Measurements from ENCODE around the gene KCNB1.
A peak's percentile ranks its signal among the peaks of the same experiment; 100 is the strongest.

The KCNB1 gene

GRCh38 chr20:49482621-49483017, at the start of gene KCNB1:
KCNB1 (minus strand) TSS chr20:49482668; CDS start chr20:49482480, 188 bp downstream.
- DNase-seq = no peak

DNA sequence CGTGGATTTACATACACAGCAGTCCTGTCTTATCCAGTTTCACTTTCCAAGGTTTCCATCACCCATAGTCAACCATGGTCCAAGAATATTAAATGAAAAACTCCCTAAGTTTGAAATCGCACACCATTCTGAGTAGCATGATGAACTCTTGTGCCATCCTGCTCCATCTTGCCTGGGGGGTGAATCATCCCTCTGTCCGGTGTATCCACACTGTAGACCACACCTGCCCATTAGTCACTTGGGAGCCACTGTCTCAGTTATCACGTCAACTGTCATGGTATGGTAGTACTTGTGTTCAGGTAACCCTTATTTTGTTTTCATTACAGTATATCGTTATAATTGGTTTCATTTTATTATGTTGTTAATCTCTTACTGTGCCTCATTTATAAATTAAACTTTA, 47.0 kb upstream of the KCNB1 start:
- DNase-seq = no peak

- no peak for DNase-seq
Measured at GRCh38 chr20:49526568-49526967, 44.1 kb upstream of the KCNB1 start.

DNA sequence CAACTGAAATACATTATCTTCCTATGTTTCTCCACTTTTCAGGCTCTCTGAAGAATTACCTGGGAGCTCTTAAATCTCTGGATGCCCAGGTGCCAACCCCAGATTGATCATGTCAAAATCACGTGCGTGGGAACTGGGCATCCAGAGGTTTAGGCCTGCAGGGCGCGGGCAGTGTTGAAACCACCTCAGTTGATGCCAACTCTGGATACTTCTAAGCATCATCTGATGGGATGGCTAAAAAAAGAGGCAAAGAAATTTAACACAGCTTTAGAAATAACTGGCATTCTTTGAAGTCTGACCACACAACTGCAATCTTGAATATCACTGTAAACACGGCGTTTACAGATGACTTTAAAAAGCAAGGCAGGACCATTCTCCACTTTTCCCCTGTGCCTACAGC, 43.6 kb upstream of the KCNB1 start:
- no peak for DNase-seq

- no peak for DNase-seq
Measured at GRCh38 chr20:49523767-49524360, 41.4 kb upstream of the KCNB1 start.

GRCh38 chr20:49521356-49521755, 38.9 kb upstream of the KCNB1 start:
- DNase-seq = no peak

- DNase-seq = no peak
Measured at GRCh38 chr20:49519777-49520359, 37.4 kb upstream of the KCNB1 start.

DNA sequence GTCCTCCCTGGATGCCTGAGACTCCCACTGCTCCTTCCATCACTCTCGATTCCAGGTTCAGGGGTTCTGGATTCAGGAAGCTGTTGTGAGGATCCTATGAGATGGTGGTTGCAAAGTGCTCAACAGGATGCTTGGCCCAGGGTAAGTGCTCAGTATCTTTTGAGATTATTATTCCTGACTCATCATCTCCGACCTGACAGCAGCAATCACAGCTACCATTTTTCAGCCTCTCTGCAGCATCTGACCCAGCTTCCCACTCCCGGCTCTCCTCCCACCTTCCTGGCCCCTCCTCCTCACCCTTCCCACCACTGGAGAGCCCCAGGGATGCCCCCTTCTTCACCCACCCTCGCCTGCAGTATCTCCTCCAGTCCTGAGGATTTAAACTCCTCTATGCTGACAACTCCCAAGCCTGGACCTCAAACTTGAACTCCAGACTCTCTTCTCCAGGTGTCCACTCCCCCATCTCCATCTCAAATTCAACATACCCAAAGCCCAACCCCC, 36.8 kb upstream of the KCNB1 start:
- no peak for DNase-seq

GRCh38 chr20:49518576-49518975, 36.1 kb upstream of the KCNB1 start:
- no peak for DNase-seq

DNA sequence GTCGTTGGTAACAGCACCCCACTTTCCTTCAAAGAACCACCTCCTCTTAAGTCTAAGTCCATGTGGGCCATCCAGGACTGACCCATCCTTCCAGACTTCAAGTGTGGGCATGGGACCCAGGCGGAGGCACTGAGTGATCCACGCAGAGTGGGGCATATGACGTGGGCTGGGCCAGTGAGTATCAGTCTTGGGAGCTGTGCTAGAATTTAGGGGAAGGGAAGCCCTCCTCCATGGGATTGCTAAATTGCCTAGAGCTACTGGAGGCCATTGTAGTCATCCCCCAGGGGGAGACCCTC, 35.3 kb upstream of the KCNB1 start:
- DNase-seq = no peak

GRCh38 chr20:49516916-49517804, 34.7 kb upstream of the KCNB1 start:
- no peak for DNase-seq

- DNase-seq = peak; percentile 72
Measured at GRCh38 chr20:49515586-49515985, 33.1 kb upstream of the KCNB1 start.

DNA sequence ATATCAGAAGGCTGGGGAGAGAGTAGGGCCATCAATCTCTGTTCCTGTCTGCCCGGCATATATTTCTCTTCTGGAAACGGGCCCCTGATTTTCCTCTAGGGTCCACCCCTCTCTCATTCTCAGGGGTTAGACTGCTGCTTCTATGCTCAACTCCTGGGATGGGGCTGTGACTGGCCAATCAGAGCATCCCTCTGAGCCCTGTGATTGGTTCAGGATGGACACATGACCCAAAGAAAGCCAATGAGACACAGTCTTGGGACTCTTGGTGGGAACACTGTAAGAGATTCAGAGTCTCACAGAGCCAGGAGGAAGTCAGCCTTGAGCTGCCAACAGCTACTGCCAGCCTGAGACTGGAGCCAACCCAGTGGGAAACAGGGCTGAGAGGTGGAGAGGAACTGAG, 31.0 kb upstream of the KCNB1 start:
- no peak for DNase-seq

- no peak for DNase-seq
Measured at GRCh38 chr20:49513009-49513408, 30.5 kb upstream of the KCNB1 start.

DNA sequence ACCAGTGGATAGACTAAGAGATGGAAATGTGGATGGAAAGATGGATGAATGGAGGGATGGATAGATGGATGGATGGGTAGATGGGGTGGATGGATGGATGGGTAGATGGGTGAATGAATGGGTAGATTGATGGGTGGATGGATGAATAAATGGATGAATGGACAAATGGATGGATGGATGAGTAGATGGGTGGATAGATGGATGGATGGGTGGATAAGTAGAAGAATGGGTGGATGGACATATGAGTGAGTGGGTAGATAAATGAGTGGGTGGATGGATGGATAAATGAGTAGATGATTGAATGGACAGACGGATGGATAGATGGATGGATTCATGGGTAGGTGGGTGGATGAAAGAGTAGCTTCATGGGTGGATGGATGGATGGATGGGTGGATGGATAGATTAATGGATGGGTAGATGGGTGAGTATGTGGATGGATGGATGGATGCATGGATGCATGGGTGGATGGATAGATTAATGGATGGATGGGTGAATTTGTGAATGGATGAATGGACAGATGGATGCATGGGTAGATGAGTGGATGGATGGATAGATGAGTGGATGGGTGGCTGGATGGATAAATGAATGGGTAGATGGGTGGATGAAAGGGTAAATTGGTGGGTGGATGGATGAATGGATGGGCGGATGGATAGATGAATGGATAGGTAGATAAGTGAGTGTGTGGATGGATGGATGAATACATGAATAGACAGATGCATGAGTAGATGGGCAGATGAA, 29.5 kb upstream of the KCNB1 start:
- DNase-seq = no peak

DNA sequence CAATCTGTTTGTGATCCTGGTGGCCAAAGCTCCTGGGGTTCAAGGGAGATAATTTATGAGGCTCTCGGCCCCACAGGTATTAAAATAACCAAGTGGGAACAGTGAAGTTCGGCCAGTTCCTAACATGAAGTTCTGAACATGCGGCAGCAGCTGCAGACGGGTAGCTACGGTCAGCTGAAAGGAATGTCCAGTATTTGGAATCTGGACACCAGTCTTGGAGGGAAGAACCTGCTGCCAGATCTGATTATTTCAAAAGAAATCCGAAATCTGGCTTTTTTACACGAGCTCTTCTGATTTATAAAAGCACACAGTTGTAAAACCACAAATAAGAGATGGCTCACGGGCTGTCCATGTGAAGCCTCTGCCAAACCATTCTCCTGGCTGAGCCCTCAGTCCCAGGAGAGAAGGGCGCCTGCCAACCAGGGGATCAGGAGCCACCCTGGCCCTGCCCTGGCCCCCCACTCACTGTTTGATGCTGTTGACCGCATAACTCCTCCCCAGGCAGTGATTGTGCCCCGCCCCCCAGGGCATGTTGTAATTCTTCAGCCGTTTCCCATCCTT, 28.2 kb upstream of the KCNB1 start:
- DNase-seq = no peak

GRCh38 chr20:49508435-49509199, 26.1 kb upstream of the KCNB1 start:
- DNase-seq = peak; percentile 7

GRCh38 chr20:49507741-49508434, 25.4 kb upstream of the KCNB1 start:
- DNase-seq = peak; percentile 35

DNA sequence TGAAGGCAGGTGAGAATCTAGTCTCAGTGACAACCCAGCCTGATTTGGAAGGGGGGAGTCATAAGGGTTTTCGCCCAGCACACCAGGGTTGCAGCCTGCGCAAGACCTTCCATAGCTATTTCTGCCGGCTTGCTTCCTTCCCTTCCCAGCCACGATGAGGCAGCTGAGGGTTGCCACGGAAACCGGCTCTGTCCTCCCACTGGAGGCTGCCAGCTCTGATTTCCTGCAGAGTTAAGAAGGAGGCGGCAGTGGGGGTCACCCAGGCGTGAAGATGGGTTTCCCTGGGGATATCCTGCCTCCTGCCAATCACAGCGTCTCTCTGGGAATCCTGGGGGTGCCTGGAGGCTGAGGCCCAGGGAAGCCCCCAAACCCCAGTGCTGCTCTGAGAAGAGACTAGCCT, 23.1 kb upstream of the KCNB1 start:
- DNase-seq = peak; percentile 22

DNA sequence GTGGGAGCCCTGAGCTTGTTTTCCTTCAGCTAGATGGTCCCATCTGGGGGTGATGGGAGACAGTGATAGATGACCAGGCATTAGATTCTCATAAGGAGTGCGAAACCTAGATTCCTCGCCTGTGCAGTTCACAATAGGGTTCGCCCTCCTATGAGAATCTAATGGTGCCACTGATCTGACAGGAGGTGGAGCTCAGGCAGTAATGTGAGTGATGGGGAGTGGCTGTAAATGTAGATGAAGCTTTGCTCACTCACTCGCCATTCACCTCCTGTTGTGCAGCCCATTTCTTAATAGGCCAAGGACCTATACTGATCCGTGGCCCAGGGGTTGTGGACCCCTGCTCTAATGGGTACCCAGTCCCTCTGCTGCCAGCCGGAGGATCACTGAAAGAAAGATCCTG, 20.7 kb upstream of the KCNB1 start:
- DNase-seq = no peak

DNA sequence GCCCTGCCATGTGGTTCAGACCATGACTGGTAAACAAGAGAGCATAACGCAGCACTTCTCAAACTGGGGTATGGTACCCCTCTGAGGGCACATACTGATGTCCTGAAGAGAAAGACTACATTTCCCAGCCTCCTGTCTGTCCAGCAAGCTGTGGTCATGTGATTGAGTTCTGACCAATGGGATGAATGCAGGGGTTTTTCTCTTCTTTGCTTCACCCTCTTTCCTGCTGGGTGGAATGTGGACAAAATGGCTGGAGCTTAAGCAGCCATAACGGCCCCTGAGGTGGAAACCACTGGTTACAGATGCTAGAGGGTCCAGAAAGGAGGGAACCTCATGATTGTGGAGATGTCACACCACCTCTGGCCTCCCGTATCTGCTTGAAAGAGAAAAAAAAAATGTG, 19.4 kb upstream of the KCNB1 start:
- no peak for DNase-seq

- DNase-seq = no peak
Measured at GRCh38 chr20:49497398-49497669, 14.9 kb upstream of the KCNB1 start.
